ENCODE measurements around the gene FGF11.
A peak's percentile ranks its signal among the peaks of the same experiment; 100 is the strongest.
"Not testable (repeated sequence)": the region's sequence is repeated elsewhere in the genome, so short reads cannot be mapped to it uniquely, and the experiment has no call there.

Gene FGF11

GRCh38 chr17:7479213-7480088 is 40.1 kb downstream of the FGF11 start, which contains the start of gene ZBTB4:
Gene ZBTB4, minus strand, starts transcription at chr17:7479631. Its CDS starts 12,830 bp downstream, at chr17:7466801.
- DNase-seq (ENCODE audit: low read depth in 2 of 2): peak in 1 of 2 donors; percentile 32

GRCh38 chr17:7480089-7480384 is 40.7 kb downstream of the FGF11 start:
- DNase-seq (ENCODE audit: low read depth in 2 of 2): no peak

- not testable (repeated sequence) for DNase-seq (ENCODE audit: low read depth in 2 of 2)
Measured at GRCh38 chr17:7481275-7481674, 42.0 kb downstream of the FGF11 start, which contains the start of gene SLC35G6. Gene SLC35G6, plus strand, starts transcription at chr17:7481446. Its CDS starts 71 bp downstream, at chr17:7481517.

GRCh38 chr17:7481842-7482741 is 42.8 kb downstream of the FGF11 start:
- DNase-seq (ENCODE audit: low read depth in 2 of 2): not testable (repeated sequence)

GRCh38 chr17:7482742-7483088 is 43.4 kb downstream of the FGF11 start:
- not testable (repeated sequence) for DNase-seq (ENCODE audit: low read depth in 2 of 2)

- peak; percentile 89 to 90 for DNase-seq (ENCODE audit: low read depth in 2 of 2)
Measured at GRCh38 chr17:7483255-7484066, 44.1 kb downstream of the FGF11 start.

GRCh38 chr17:7484067-7484918 is 45.0 kb downstream of the FGF11 start, which contains the start of gene POLR2A:
Gene POLR2A, plus strand, starts transcription at chr17:7484366.
- DNase-seq (ENCODE audit: low read depth in 2 of 2): peak; percentile 94 to 95

GRCh38 chr17:7484919-7485377 is 45.6 kb downstream of the FGF11 start:
- no peak for DNase-seq (ENCODE audit: low read depth in 2 of 2)

GRCh38 chr17:7486181-7486580 is 46.9 kb downstream of the FGF11 start:
- DNase-seq (ENCODE audit: low read depth in 2 of 2): no peak

GRCh38 chr17:7490144-7490543 is 50.8 kb downstream of the FGF11 start:
- no peak for DNase-seq (ENCODE audit: low read depth in 2 of 2)

GRCh38 chr17:7491583-7491982 is 52.3 kb downstream of the FGF11 start:
- no peak for DNase-seq (ENCODE audit: low read depth in 2 of 2)

- no peak for DNase-seq (ENCODE audit: low read depth in 2 of 2)
Measured at GRCh38 chr17:7493941-7494340, 54.6 kb downstream of the FGF11 start.

Measured in stimulated activated CD4-positive, alpha-beta T cell treated with anti-CD3 and anti-CD28 coated beads, Interleukin-15, amount 100 ng/mL, for 48 hours (primary cell).